NT2/D1 (cell line): ENCODE results near the gene STAT4.
"Not testable (repeated sequence)": the region's sequence is repeated elsewhere in the genome, so short reads cannot be mapped to it uniquely, and the experiment has no call there.

ENCODE experiments used
- DNase-seq: peaks from one replicate; pipeline ENCODE4 v3.0.0-alpha.2; 2011; ENCODE audit warnings: low read depth, low spot score
- H3K27me3 ChIP-seq: 2 replicates; pipeline ENCODE4 v1.6.0; 2011; ENCODE audit warnings: mild to moderate bottlenecking; ENCODE audit not compliant: insufficient read length, insufficient read depth
- H3K36me3 ChIP-seq: 2 replicates; pipeline ENCODE4 v1.6.1; 2011; ENCODE audit warnings: mild to moderate bottlenecking, low read length, mixed read lengths; ENCODE audit not compliant: insufficient read depth, insufficient read length
- H3K4me1 ChIP-seq: 2 replicates; pipeline ENCODE4 v1.5.1; 2011; ENCODE audit not compliant: insufficient read depth, insufficient read length
- H3K4me3 ChIP-seq: 2 replicates; pipeline ENCODE4 v1.5.1; 2011; ENCODE audit warnings: low read depth; ENCODE audit not compliant: insufficient read length
- H3K9ac ChIP-seq: 2 replicates; pipeline ENCODE4 v1.6.0; 2011; ENCODE audit warnings: low read depth; ENCODE audit not compliant: insufficient read length
- H3K9me3 ChIP-seq: 2 replicates; pipeline ENCODE4 v1.5.1; 2011; ENCODE audit warnings: mild to moderate bottlenecking, low read length; ENCODE audit not compliant: insufficient read depth
- SUZ12 ChIP-seq: IDR thresholded peaks from 2 replicates; pipeline ENCODE4 v1.6.1; 2011; ENCODE audit not compliant: insufficient read length, insufficient read depth; ENCODE audit errors: extremely low read depth
- YY1 ChIP-seq: IDR thresholded peaks from 2 replicates; pipeline ENCODE4 v1.6.1; 2011; ENCODE audit not compliant: insufficient read length, insufficient read depth
- ZNF274 ChIP-seq: IDR thresholded peaks from 2 replicates; pipeline ENCODE4 v1.6.1; 2011; ENCODE audit warnings: mild to moderate bottlenecking, low read depth, low read length

Gene STAT4

DNA sequence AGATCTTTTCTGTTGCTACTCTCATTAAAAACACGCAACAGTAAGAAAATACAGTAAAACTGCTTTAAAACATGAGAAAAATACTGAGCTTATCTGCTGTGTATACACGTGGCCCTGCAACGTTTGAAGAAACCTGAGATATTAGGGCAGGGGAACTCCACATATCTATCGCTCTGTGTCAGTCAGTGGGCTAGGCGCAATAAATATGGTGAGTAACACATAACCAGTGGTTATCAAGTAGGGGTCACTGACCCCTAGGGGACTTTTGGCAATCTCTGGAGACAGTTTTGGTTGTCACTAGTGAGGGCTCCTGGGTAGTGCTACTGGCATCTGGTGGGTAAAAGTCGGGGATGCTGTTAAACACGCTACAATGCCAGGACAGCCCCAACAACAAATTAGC is 151.7 kb downstream of the STAT4 start:
- DNase-seq = no peak
- TF ChIP-seq SUZ12 = no peak
- TF ChIP-seq YY1 = no peak
- TF ChIP-seq ZNF274 = no peak
- H3K4me3 ChIP-seq = no peak overlapping the region
- H3K9me3 ChIP-seq = no peaks in the 10 kb centered on the region
- no peaks in the 10 kb centered on the region for H3K4me1 ChIP-seq
- H3K36me3 ChIP-seq = peaks cover 74% of the 10 kb centered on the region
- no peaks in the 10 kb centered on the region for H3K27me3 ChIP-seq
- H3K9ac ChIP-seq = no peak overlapping the region

DNA sequence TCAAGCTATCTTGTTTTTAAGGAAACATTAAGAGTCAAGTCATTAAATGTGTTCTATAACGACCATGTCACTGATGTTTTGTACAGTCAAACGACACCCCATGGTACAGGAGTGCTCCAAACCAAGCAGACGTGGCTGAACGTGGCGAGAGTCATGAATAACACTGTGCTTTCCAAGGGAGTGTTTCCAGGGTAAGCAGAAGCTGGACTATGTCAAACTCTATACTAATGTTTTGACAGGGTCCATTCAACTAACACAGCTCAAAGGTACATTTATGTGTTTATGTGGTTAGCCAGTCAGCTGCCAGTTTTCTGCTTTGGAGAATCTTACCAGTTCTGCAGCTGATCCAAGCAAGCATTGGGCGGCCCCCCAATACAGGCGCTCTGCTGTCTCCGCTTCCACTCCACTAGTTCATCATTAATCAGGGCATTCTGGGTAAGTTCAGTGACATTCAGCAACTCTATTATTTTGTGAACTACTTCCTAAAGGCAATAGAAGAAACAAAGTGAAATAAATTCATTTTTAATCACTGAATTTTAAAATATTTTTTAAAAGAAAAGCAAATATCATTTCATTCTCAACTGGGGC is 153.2 kb downstream of the STAT4 start:
- Histone ChIP-seq H3K36me3 (peaks cover 74% of the 10 kb centered on the region), H3K4me3 (no peak overlapping the region), H3K4me1 (no peaks in the 10 kb centered on the region), H3K9ac (no peak overlapping the region), H3K9me3 (no peaks in the 10 kb centered on the region), H3K27me3 (no peaks in the 10 kb centered on the region)
- TF ChIP-seq SUZ12 (no peak), YY1 (no peak), ZNF274 (no peak)
- DNase-seq = no peak

DNA sequence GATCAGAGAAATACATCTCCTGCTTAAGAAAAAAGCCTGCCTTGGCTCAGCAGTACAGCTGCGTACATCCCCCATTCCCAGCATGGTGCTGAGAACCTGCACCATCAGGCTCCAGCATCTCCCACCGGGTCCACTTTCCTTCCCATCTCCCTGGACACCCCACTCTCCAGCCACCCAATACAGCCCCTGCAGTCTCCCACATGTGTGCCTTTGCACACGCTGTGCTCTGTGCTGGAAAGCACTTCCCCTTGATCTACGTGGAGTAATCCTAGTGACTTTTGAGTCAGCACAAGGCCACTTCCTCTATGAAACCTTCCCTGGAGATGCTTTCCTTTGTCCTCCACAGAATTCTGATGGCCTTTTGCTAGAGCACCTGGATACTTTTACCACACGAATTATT is 153.8 kb downstream of the STAT4 start:
- H3K4me1 ChIP-seq = no peaks in the 10 kb centered on the region
- no peak overlapping the region for H3K9ac ChIP-seq
- no peak overlapping the region for H3K4me3 ChIP-seq
- TF ChIP-seq YY1 (no peak), ZNF274 (no peak), SUZ12 (no peak)
- H3K9me3 ChIP-seq = no peaks in the 10 kb centered on the region
- H3K27me3 ChIP-seq = no peaks in the 10 kb centered on the region
- peaks cover 80% of the 10 kb centered on the region for H3K36me3 ChIP-seq
- no peak for DNase-seq

DNA sequence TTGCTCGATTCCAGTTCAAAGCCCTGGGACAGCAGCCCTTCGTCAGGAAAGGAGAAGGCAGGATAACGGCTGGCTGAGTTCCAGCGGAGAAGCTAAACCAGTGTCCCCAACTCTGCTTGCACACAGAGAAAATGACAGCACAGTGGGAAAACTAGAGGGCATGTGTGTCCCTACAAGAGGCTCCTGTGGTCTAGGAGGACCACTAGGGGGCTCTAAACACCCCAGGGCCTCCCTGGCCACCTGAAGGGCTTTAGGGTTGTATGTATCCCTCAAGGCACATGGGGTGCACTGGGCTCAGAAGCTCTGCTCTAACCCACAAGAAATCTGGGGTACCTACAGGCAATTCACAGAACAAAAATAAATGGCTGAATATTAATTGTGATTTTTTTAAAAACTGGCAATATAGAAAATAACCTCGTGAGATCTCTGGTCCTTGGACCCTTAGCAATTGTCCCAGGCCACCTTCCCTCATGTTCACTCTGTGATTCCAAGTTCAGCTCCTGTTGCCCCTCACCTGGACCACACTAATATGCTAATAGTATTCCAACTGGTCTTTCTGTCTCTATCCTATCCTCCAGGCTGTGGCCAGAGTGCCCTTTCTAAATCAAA is 154.4 kb downstream of the STAT4 start:
- Histone ChIP-seq H3K27me3 (no peaks in the 10 kb centered on the region), H3K36me3 (peaks cover 84% of the 10 kb centered on the region), H3K9me3 (no peaks in the 10 kb centered on the region), H3K4me3 (no peak overlapping the region), H3K4me1 (no peaks in the 10 kb centered on the region), H3K9ac (no peak overlapping the region)
- TF ChIP-seq SUZ12 = no peak
- TF ChIP-seq ZNF274 = no peak
- TF ChIP-seq YY1 = no peak
- no peak for DNase-seq

DNA sequence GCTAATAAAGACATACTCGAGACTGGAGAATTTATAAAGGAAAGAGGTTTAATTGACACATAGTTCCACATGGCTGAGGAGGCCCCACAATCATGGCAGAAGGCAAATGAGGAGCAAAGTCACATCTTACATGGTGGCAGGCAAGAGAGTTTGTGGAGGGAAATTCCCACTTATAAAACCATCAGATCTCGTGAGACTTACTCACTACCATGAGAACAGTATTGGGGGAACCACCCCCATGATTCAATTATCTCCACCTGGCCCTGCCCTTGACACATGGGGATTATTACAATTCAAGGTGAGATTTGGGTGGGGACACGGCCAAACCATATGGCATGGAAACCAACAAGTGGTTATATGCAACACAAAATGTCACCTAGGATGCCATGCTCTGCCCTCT is 155.5 kb downstream of the STAT4 start:
- H3K36me3 ChIP-seq = peaks cover 84% of the 10 kb centered on the region
- not testable (repeated sequence) for H3K9ac ChIP-seq, H3K4me1 ChIP-seq, DNase-seq, H3K9me3 ChIP-seq, H3K4me3 ChIP-seq, H3K27me3 ChIP-seq

DNA sequence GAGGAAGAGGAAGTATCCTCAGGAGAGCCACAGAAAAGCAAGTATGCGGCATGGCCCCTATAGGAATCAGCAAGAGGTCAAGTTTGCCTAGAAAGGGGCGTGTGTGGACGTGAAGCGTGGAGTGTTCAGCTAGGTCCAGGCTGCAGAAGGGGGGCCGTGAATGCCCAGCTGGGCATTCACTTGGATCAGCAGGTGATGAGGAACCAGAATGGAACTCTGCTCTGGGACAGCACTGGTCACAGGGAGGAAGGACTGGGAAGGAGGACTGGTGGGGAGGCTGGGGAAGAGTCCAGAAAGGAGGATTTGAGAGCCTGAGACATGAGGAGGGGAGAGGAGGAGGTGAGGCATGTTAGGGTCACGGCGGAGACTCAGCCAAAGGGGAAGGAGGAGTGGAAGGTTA is 156.6 kb downstream of the STAT4 start:
- H3K9ac ChIP-seq = no peak overlapping the region
- DNase-seq = no peak
- no peak overlapping the region for H3K4me3 ChIP-seq
- H3K9me3 ChIP-seq = no peaks in the 10 kb centered on the region
- TF ChIP-seq YY1 (no peak), SUZ12 (no peak), ZNF274 (no peak)
- H3K27me3 ChIP-seq = no peaks in the 10 kb centered on the region
- H3K4me1 ChIP-seq = no peaks in the 10 kb centered on the region
- H3K36me3 ChIP-seq = peaks cover 85% of the 10 kb centered on the region

DNA sequence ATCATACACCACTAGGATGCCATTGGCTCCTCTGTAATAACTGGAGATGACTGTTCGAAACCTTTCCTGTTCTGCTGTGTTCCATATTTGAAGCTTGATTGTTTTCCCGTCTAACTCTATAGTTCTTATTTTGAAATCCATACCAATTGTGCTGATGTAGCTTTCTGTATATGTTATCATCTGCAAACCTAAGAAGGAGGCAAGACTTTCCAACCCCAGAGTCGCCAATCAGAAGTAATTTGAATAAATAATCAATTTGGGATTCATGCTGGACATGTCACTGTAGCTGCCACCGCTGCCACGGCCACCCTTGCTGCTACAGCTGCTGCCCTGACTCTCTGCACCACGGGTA is 157.5 kb downstream of the STAT4 start:
- H3K4me3 ChIP-seq = no peak overlapping the region
- no peaks in the 10 kb centered on the region for H3K9me3 ChIP-seq
- H3K27me3 ChIP-seq = no peaks in the 10 kb centered on the region
- no peak overlapping the region for H3K9ac ChIP-seq
- H3K4me1 ChIP-seq = no peaks in the 10 kb centered on the region
- H3K36me3 ChIP-seq = peaks cover 87% of the 10 kb centered on the region
- DNase-seq = no peak
- TF ChIP-seq YY1 (no peak), ZNF274 (no peak), SUZ12 (no peak)
